GM20431 (cell line): Measurements from ENCODE around the gene OR5H6.
"Not testable (repeated sequence)": the region's sequence is repeated elsewhere in the genome, so short reads cannot be mapped to it uniquely, and the experiment has no call there.

Experiments used
- in situ Hi-C: fragments of 300-500 bp; cut with MseI, MboI; formaldehyde crosslinking; loops from one replicate; pipeline ENCODE4 v1.15.0; 2020; ENCODE audit warnings: low sequenced_read_pairs; ENCODE audit not compliant: unreplicated experiment

The OR5H6 gene

GRCh38 chr3:98263944-98264343 is at the start of gene OR5H6:
OR5H6 (plus strand) TSS chr3:98264244; CDS start chr3:98264333, 89 bp downstream.
- in situ Hi-C loops: no loop called here

GRCh38 chr3:98215051-98215450 is 49.0 kb upstream of the OR5H6 start:
- in situ Hi-C loops: no loop called here

- in situ Hi-C loops: no loop called here
Measured at GRCh38 chr3:98223907-98224672, 40.0 kb upstream of the OR5H6 start.

GRCh38 chr3:98232489-98232888 is 31.6 kb upstream of the OR5H6 start:
- in situ Hi-C loops: no loop called here

GRCh38 chr3:98233468-98233867 is 30.6 kb upstream of the OR5H6 start:
- in situ Hi-C loops: no loop called here

GRCh38 chr3:98240131-98240530 is 23.9 kb upstream of the OR5H6 start:
- in situ Hi-C loops: no loop called here

- in situ Hi-C loops: no loop called here
Measured at GRCh38 chr3:98242155-98242554, 21.9 kb upstream of the OR5H6 start.

GRCh38 chr3:98243843-98244242 is 20.2 kb upstream of the OR5H6 start:
- in situ Hi-C loops: no loop called here

GRCh38 chr3:98246142-98246541 is 17.9 kb upstream of the OR5H6 start:
- in situ Hi-C loops: no loop called here

- in situ Hi-C loops: not testable (repeated sequence)
Measured at GRCh38 chr3:98256026-98256425, 8.0 kb upstream of the OR5H6 start.

GRCh38 chr3:98259707-98260106 is 4.3 kb upstream of the OR5H6 start:
- in situ Hi-C loops: no loop called here

GRCh38 chr3:98262046-98262445 is 2.0 kb upstream of the OR5H6 start:
- in situ Hi-C loops: no loop called here

GRCh38 chr3:98269846-98270245 is 5.8 kb downstream of the OR5H6 start:
- in situ Hi-C loops: no loop called here

- in situ Hi-C loops: no loop called here
Measured at GRCh38 chr3:98272126-98272525, 8.1 kb downstream of the OR5H6 start.

GRCh38 chr3:98274914-98275313 is 10.9 kb downstream of the OR5H6 start:
- in situ Hi-C loops: no loop called here

- in situ Hi-C loops: no loop called here
Measured at GRCh38 chr3:98282205-98282604, 18.2 kb downstream of the OR5H6 start, which contains the start of gene OR5H2. OR5H2 (plus strand) TSS chr3:98282505; CDS start chr3:98282903, 398 bp downstream.

GRCh38 chr3:98290916-98291315 is 26.9 kb downstream of the OR5H6 start:
- in situ Hi-C loops: no loop called here

- in situ Hi-C loops: no loop called here
Measured at GRCh38 chr3:98291332-98291957, 27.4 kb downstream of the OR5H6 start.
